Loucy (cell line): ENCODE results near the gene SRPK3.

Experiments
- H2AFZ ChIP-seq: fragments of 200-600 bp; sonication (generic); 2 replicates; pipeline ENCODE4 v1.6.0; 2016; ENCODE audit warnings: antibody characterized with exemption, mild to moderate bottlenecking, low read length, moderate library complexity
- H3F3A ChIP-seq: fragments of 200-600 bp; 2 replicates; pipeline ENCODE4 v1.6.0; 2016; ENCODE audit warnings: antibody characterized with exemption, low read depth, mild to moderate bottlenecking
- H3K27me3 ChIP-seq: fragments of 200-600 bp; sonication (generic); 2 replicates; pipeline ENCODE4 v1.6.1; 2014; ENCODE audit warnings: low read length, mild to moderate bottlenecking; ENCODE audit not compliant: insufficient read depth, poor library complexity, severe bottlenecking
- H3K36me3 ChIP-seq: fragments of 200-600 bp; sonication (generic); 2 replicates; pipeline ENCODE4 v1.6.1; 2016; ENCODE audit warnings: low read length; ENCODE audit not compliant: insufficient read depth
- H3K4me1 ChIP-seq: fragments of 200-600 bp; sonication (generic); 2 replicates; pipeline ENCODE4 v1.5.1; 2014; ENCODE audit warnings: low read length, mild to moderate bottlenecking; ENCODE audit not compliant: insufficient read depth, poor library complexity, severe bottlenecking
- H3K4me2 ChIP-seq: fragments of 200-600 bp; sonication (generic); 2 replicates; pipeline ENCODE4 v1.6.0; 2014; ENCODE audit warnings: antibody characterized with exemption, low read length, low read depth, mild to moderate bottlenecking; ENCODE audit not compliant: poor library complexity, severe bottlenecking
- H3K4me3 ChIP-seq: fragments of 200-600 bp; sonication (generic); 2 replicates; pipeline ENCODE4 v1.5.1; 2014; ENCODE audit warnings: low read length, mild to moderate bottlenecking, mixed read lengths; ENCODE audit not compliant: poor library complexity, severe bottlenecking
- H3K79me2 ChIP-seq: fragments of 200-600 bp; sonication (generic); 2 replicates; pipeline ENCODE4 v1.6.1; 2014; ENCODE audit warnings: low read length; ENCODE audit not compliant: insufficient read depth
- H3K9ac ChIP-seq: fragments of 200-600 bp; sonication (generic); 2 replicates; pipeline ENCODE4 v1.6.0; 2014; ENCODE audit warnings: mild to moderate bottlenecking, low read depth, low read length, moderate library complexity; ENCODE audit not compliant: poor library complexity, severe bottlenecking
- H3K9me2 ChIP-seq: fragments of 200-600 bp; sonication (generic); replicated peaks from 2 replicates; pipeline ENCODE4 v1.6.1; 2016; ENCODE audit warnings: low read depth, low read length, mixed read lengths
- H3K9me3 ChIP-seq: fragments of 200-600 bp; sonication (generic); 2 replicates; pipeline ENCODE4 v1.6.1; 2014; ENCODE audit warnings: mild to moderate bottlenecking, antibody characterized with exemption, low read length, low read depth; ENCODE audit not compliant: insufficient read depth
- H4K20me1 ChIP-seq: fragments of 200-600 bp; sonication (generic); 2 replicates; pipeline ENCODE4 v1.6.0; 2014; ENCODE audit warnings: antibody characterized with exemption, low read length, mild to moderate bottlenecking; ENCODE audit not compliant: insufficient read depth, poor library complexity, severe bottlenecking
- EZH2phosphoT487 ChIP-seq: fragments of 200-600 bp; IDR thresholded peaks from 2 replicates; pipeline ENCODE4 v1.6.1; 2018; ENCODE audit warnings: antibody characterized with exemption, mild to moderate bottlenecking, moderate library complexity, borderline replicate concordance
- TF ChIP-seq, protein P1 (sequence below): fragments of 200-600 bp; sonication (generic); conservative IDR thresholded peaks from 2 replicates; pipeline ENCODE4 v1.5.1; 2014; ENCODE audit warnings: mild to moderate bottlenecking, antibody characterized with exemption, low read length

Gene SRPK3

DNA sequence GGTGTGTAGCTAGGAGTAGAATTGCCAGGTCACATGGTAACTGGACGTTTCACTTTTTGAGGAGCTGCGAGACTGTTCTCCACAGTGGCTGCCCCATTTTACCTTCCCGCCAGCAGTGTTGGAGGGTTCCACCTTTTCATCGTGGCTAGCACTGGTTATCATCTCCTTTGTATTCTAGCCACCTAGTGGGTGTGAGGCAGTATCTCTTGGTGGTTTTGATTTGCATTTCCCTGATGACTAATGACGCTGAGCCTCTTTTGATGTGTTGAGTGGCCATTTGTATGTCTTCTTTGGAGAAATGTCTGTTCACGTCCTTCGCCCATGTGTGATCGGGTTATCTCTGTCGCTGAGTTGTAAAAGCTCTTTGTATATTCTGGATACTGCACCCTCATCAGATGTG lies 45.6 kb upstream of the SRPK3 start:
- Histone ChIP-seq H3K9me2 (no peaks in the 10 kb centered on the region), H2AFZ (no peak overlapping the region), H3K36me3 (no peaks in the 10 kb centered on the region), H4K20me1 (no peaks in the 10 kb centered on the region), H3K27me3 (no peaks in the 10 kb centered on the region), H3K4me1 (peaks cover 8% of the 10 kb centered on the region), H3K9me3 (no peaks in the 10 kb centered on the region), H3K4me3 (no peak overlapping the region), H3K9ac (no peak overlapping the region), H3K79me2 (no peaks in the 10 kb centered on the region), H3F3A (no peaks in the 10 kb centered on the region), H3K4me2 (no peak overlapping the region)
- TF ChIP-seq, protein P1, sequence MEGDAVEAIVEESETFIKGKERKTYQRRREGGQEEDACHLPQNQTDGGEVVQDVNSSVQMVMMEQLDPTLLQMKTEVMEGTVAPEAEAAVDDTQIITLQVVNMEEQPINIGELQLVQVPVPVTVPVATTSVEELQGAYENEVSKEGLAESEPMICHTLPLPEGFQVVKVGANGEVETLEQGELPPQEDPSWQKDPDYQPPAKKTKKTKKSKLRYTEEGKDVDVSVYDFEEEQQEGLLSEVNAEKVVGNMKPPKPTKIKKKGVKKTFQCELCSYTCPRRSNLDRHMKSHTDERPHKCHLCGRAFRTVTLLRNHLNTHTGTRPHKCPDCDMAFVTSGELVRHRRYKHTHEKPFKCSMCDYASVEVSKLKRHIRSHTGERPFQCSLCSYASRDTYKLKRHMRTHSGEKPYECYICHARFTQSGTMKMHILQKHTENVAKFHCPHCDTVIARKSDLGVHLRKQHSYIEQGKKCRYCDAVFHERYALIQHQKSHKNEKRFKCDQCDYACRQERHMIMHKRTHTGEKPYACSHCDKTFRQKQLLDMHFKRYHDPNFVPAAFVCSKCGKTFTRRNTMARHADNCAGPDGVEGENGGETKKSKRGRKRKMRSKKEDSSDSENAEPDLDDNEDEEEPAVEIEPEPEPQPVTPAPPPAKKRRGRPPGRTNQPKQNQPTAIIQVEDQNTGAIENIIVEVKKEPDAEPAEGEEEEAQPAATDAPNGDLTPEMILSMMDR: peak; percentile 37; the same call in 1 of the 2 replicates
- TF ChIP-seq EZH2phosphoT487: no peak

DNA sequence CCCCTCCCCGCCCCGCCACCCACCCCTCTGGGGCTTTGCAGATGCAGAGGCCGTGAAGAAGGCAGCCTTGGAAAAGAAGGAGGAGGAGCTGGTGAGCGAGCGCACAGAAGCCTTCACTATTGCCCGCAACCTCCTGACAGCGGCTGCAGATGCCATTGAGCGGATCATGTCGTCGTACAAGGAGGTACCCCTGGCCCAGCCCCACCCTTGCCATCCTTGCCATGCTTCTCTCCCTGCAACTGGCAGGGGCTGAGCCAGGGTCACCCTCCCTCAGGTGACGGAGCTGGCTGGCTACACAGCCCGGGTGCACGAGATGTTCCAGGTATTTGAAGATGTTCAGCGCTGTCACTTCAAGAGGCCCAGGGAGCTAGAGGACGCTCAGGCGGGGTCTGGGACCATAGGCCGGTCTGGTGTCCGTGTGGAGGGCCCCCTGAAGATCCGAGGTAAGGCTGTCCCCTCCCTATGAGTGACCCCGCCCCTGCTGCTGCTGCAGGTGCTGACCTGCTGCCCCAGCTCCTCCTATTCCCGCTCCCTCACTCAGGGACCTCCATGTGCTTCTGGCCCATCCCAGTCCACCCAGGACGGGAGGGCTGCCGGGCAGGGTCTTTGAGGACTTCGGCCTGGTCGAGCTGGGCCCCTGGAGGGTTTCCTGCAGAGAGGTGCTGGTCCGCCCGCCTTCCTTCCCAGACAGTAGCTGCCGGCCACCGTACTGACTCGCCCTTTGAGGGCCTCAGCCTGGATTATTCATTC lies 44.6 kb upstream of the SRPK3 start:
- H3K4me3 ChIP-seq: no peak overlapping the region
- H3K9me3 ChIP-seq: no peaks in the 10 kb centered on the region
- H3K9ac ChIP-seq: no peak overlapping the region
- TF ChIP-seq, protein P1: no peak
- TF ChIP-seq EZH2phosphoT487: no peak
- no peaks in the 10 kb centered on the region for H4K20me1 ChIP-seq
- H3K79me2 ChIP-seq: no peaks in the 10 kb centered on the region
- H3K4me2 ChIP-seq: no peak overlapping the region
- no peaks in the 10 kb centered on the region for H3F3A ChIP-seq
- H3K36me3 ChIP-seq: no peaks in the 10 kb centered on the region
- no peaks in the 10 kb centered on the region for H3K27me3 ChIP-seq
- peaks cover 9% of the 10 kb centered on the region for H3K4me1 ChIP-seq
- no peaks in the 10 kb centered on the region for H3K9me2 ChIP-seq
- H2AFZ ChIP-seq: no peak overlapping the region

DNA sequence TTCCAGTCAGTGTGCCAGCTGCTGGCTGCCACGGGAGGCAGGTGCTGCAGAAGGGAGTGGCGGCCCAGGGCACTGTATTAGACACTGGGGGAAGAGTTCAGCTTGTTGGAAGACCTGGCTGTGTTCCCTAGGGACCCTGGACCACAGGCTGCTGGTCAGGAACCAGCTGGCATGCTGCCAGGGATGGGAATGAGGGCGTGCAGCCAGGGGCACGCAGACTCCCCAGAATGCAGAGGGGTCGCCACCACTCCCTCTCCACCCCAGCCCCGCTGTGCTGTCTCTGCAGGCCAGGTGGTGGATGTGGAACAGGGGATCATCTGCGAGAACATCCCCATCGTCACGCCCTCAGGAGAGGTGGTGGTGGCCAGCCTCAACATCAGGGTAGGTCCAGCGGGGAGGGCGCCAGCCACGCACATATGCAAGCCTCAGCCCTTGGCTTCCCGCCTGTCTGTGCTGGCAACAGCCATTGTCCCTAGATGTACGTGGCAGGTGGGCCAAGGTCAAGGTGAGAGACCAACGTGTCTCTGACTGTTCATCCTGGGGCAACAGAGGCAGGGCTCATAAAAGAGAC lies 43.9 kb upstream of the SRPK3 start:
- TF ChIP-seq, protein P1: no peak
- TF ChIP-seq EZH2phosphoT487: no peak
- Histone ChIP-seq H3K79me2 (no peaks in the 10 kb centered on the region), H3K4me3 (no peak overlapping the region), H4K20me1 (no peaks in the 10 kb centered on the region), H3K4me2 (no peak overlapping the region), H3K9me3 (no peaks in the 10 kb centered on the region), H3K9me2 (no peaks in the 10 kb centered on the region), H3K4me1 (peaks cover 9% of the 10 kb centered on the region), H3K9ac (no peak overlapping the region), H3F3A (no peaks in the 10 kb centered on the region), H2AFZ (no peak overlapping the region), H3K27me3 (no peaks in the 10 kb centered on the region), H3K36me3 (no peaks in the 10 kb centered on the region)
